HL-60 (cell line): ENCODE measurements around the gene HUS1B.

ENCODE experiments used
- GABPA ChIP-seq: IDR thresholded peaks from 2 replicates; pipeline ENCODE4 v1.6.1; 2012; ENCODE audit warnings: low read depth
- POLR2AphosphoS5 ChIP-seq: IDR thresholded peaks from 2 replicates; pipeline ENCODE4 v1.6.1; 2012; ENCODE audit warnings: low read depth

- no peak for TF ChIP-seq POLR2AphosphoS5
- no peak for TF ChIP-seq GABPA
These were observed 36.8 kb upstream of the HUS1B start for GRCh38 chr6:693723-694009.
